Testis (tissue), 3 donors: Measurements from ENCODE around the gene MAPK6. TPM values are rescaled to one million over a fixed set of nuclear protein-coding genes. Genes with fewer than 3 reads are reported as not detected.

Experiments used
- DNase-seq: peaks from one replicate; pipeline ENCODE4 v3.0.0-alpha.2; 2019
- H3K27ac ChIP-seq, 2 donors: fragments of 200-600 bp; sonication (generic); one replicate each; pipeline ENCODE4 v1.5.1; 2019
- H3K27me3 ChIP-seq: fragments of 200-600 bp; sonication (generic); one replicate; pipeline ENCODE4 v1.5.1; 2019
- H3K36me3 ChIP-seq: fragments of 200-600 bp; sonication (generic); one replicate; pipeline ENCODE4 v1.5.1; 2017; ENCODE audit warnings: low read depth; ENCODE audit errors: missing control alignments
- H3K4me1 ChIP-seq: fragments of 200-600 bp; sonication (generic); one replicate; pipeline ENCODE4 v1.5.1; 2019
- H3K4me3 ChIP-seq, 2 donors: fragments of 200-600 bp; sonication (generic); one replicate each; pipeline ENCODE4 v1.5.1; 2017 to 2019
- H3K9me3 ChIP-seq: fragments of 200-600 bp; sonication (generic); one replicate; pipeline ENCODE4 v1.5.1; 2017
- CTCF ChIP-seq, 3 experiments: fragments of 450-650 bp in 2 of 3; fragments of 200-600 bp in 1 of 3; sonication (generic) in 1 of 3; IDR thresholded peaks; one replicate each; pipeline ENCODE4 v1.5.1; 2016 to 2019; ENCODE audit warnings: antibody characterized with exemption in 3 of 3, mild to moderate bottlenecking in 2 of 3, moderate library complexity in 1 of 3
- POLR2A ChIP-seq: fragments of 450-650 bp; IDR thresholded peaks from one replicate; pipeline ENCODE4 v1.6.1; 2017; ENCODE audit warnings: antibody characterized with exemption, mild to moderate bottlenecking, moderate library complexity
- WGBS, 2 donors: methylation state at CpG; one replicate each; pipeline ENCODE4 v1.1.5; 2018; 5-methylcytosine and 5-hydroxymethylcytosine counted together
- intact Hi-C: fragments of 100-400 bp; cut with DNase I; formaldehyde crosslinking; loops from one replicate; pipeline ENCODE4 v1.15.1; 2023; ENCODE audit warnings: low total_unique reads
- polyA plus RNA-seq: library from polyadenylated mRNA; stranded (reverse); fragments of 350-450 nt; fragmentation: Illumina TruSeq; extraction: RNeasy Lipid Tissue Mini Kit (QIAGEN cat#74804); gene quantifications from one replicate; pipeline ENCODE4 v1.2.3, GENCODE V29; 2014; ENCODE audit warnings: low read depth, low replicate concordance; ENCODE audit not compliant: insufficient read depth
- total RNA-seq, 2 donors: library from RNA; depleted of rRNA; stranded (reverse); fragments of >200 nt; gene quantifications; one replicate each; pipeline ENCODE4 v1.2.3, GENCODE V29; 2016

Gene MAPK6
- total and polyA plus RNA-seq, 3 donors from 2014 or later, result 50.6 to 58.8 (median 57.6) TPM

DNA sequence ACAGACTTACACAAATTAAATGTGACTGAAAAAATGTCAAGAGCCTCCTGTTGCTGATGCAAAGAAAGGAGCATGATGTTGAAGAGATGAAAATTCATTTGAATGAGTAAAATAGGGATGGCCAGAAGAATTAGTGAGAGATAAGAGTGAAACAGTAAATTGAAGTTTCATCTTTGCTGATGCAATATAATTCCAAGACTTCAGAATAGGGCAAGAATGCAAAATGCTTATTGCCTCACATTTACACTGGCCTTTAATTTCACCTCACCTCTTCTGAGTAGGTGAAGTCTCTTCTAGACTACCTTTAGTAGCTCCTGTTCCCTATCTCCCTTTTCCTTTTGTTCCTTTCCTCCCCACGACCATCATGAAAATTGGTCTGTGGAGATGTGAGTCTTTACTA is 15.3 kb upstream of the MAPK6 start:
- Histone ChIP-seq H3K27ac (no peak overlapping the region), H3K9me3 (no peaks in the 10 kb centered on the region), H3K36me3 (no peaks in the 10 kb centered on the region), H3K4me3 (no peak overlapping the region), H3K27me3 (no peaks in the 10 kb centered on the region), H3K4me1 (peaks cover 5% of the 10 kb centered on the region)
- 77 to 79% methylated on average over 1 of the region's 1 CpG for WGBS, 2 donors
- DNase-seq, result no peak
- TF ChIP-seq POLR2A (no peak), CTCF (IDR thresholded peaks at IDR 0.05) (no peak)
- intact Hi-C loops, result no loop called here

- no peaks in the 10 kb centered on the region for H3K9me3 ChIP-seq
- no peak overlapping the region for H3K4me3 ChIP-seq
- intact Hi-C loops, result no loop called here
- no peak overlapping the region for H3K27ac ChIP-seq
- TF ChIP-seq POLR2A, result no peak
- TF ChIP-seq CTCF (IDR thresholded peaks at IDR 0.05), result no peak
- H3K4me1 ChIP-seq, result peaks cover 5% of the 10 kb centered on the region
- H3K27me3 ChIP-seq, result no peaks in the 10 kb centered on the region
- 92 to 95% methylated on average over 6 of the region's 6 CpGs for WGBS, 2 donors
- H3K36me3 ChIP-seq, result no peaks in the 10 kb centered on the region
- DNase-seq, result no peak
Observed at GRCh38 chr15:52004806-52005205, 14.2 kb upstream of the MAPK6 start.

GRCh38 chr15:52005748-52006701 is 13.0 kb upstream of the MAPK6 start:
- Histone ChIP-seq H3K9me3 (no peaks in the 10 kb centered on the region), H3K27me3 (no peaks in the 10 kb centered on the region), H3K4me3 (no peak overlapping the region), H3K36me3 (no peaks in the 10 kb centered on the region), H3K4me1 (peaks cover 5% of the 10 kb centered on the region), H3K27ac (no peak overlapping the region)
- intact Hi-C loops, result no loop called here
- TF ChIP-seq CTCF (IDR thresholded peaks at IDR 0.05), result no peak
- 88 to 90% methylated on average over 5 of the region's 5 CpGs for WGBS, 2 donors
- DNase-seq, result no peak

- no peak for DNase-seq
- Histone ChIP-seq H3K4me3 (no peak overlapping the region), H3K4me1 (peaks cover 7% of the 10 kb centered on the region), H3K36me3 (no peaks in the 10 kb centered on the region), H3K27ac (no peak overlapping the region), H3K9me3 (no peaks in the 10 kb centered on the region), H3K27me3 (no peaks in the 10 kb centered on the region)
- no peak for TF ChIP-seq POLR2A
- TF ChIP-seq CTCF (IDR thresholded peaks at IDR 0.05), result no peak
- intact Hi-C loops, result no loop called here
- 61 to 72% methylated on average over 3 of the region's 3 CpGs for WGBS, 2 donors
Observed at GRCh38 chr15:52006702-52007340, 12.2 kb upstream of the MAPK6 start.
